ENCODE data around the gene FLT1.

The FLT1 gene

DNA sequence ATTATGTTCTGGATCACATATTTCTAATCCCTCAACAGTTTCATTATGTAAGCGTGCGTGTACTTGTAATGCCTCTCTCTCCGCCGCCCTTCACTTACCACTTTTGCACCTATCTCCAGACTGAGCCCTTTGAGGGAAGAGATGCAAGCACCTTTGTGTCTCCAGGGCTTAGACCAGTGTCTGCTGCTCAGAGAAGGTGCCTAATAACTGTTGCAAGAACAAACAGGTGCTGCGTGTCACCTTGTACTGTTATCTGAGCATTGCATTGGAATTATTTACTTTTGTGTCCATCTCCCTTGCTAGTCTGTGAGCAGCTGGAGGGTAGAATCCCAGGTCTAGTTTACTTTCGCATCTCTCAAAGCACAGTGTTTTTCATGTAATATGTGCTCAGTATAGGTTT, 156.2 kb downstream of the FLT1 start:
- no peak for DNase-seq (ENCODE audit: low read depth)
- TF ChIP-seq, protein P1, sequence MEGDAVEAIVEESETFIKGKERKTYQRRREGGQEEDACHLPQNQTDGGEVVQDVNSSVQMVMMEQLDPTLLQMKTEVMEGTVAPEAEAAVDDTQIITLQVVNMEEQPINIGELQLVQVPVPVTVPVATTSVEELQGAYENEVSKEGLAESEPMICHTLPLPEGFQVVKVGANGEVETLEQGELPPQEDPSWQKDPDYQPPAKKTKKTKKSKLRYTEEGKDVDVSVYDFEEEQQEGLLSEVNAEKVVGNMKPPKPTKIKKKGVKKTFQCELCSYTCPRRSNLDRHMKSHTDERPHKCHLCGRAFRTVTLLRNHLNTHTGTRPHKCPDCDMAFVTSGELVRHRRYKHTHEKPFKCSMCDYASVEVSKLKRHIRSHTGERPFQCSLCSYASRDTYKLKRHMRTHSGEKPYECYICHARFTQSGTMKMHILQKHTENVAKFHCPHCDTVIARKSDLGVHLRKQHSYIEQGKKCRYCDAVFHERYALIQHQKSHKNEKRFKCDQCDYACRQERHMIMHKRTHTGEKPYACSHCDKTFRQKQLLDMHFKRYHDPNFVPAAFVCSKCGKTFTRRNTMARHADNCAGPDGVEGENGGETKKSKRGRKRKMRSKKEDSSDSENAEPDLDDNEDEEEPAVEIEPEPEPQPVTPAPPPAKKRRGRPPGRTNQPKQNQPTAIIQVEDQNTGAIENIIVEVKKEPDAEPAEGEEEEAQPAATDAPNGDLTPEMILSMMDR (conservative IDR thresholded peaks at IDR 0.05; ENCODE audit: low read depth, low read length), result no peak
- H3K4me3 ChIP-seq (ENCODE audit: low read length), result no peak overlapping the region

DNA sequence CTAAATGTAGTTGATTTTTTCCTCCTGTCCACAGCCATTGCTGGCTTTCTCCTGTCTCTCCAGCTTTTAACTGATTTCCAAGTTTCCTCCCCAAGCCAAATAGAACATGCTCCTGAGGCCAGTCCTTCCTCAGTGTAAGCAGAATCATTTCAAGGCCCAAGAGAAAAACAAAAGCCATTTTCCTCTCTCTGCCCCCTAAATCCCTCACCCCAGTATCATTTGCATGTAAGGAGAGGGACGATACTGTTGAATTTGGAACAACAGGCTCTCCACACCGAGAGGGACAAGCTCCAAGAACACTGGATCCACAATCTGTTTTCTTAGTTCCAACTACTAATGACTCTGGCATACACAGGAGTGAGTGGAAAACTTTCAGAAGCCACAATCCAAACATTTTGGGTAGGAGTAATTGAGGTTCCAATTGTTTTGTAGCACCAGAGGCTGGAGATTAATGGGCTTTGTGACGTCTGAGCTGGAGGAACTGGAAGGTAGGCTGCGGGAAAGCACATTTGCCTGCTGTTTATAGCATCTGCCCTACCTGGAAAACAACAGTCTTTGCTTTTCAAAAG, 156.8 kb downstream of the FLT1 start:
- TF ChIP-seq, protein P1 (conservative IDR thresholded peaks at IDR 0.05; ENCODE audit: low read depth, low read length), result no peak
- no peak for DNase-seq (ENCODE audit: low read depth)
- H3K4me3 ChIP-seq (ENCODE audit: low read length), result no peak overlapping the region

DNA sequence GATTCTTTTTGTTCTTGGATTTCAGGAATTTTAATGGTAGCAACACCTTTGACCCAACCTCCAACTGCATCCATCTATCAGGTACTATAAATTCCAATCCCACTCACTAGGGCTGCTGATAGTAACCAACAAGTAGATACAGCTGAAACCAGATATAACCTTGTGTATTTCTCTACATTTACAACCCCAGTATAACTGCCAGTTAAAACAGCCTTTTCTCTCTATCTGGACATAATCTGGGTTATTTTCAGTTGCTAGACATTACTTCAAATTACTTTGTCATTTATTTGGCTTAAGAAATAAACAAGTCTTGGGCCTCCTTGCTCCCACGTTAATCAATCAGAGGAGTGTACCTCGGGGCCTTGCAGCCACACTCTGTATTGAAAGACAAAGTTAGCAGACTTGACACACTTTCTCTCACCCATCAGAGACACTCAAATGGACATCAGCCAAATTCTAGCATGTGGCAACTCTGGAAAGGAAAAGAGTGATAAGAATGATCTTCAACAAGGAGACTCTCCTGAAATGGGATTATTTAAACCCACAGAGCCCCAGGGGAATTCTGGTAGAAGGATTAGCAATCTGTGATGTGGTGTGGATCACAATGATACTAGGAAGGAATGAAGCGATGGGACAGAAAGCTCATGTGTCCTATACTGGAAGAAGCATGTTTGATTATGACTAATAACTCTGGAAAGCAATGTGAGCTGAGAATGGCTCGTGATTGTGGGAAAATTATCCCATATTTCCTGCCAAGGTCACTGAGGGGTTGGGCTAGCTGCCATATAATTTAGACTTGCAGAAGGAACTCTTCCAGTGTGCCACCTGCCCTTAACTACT, 157.5 kb downstream of the FLT1 start:
- H3K4me3 ChIP-seq (ENCODE audit: low read length), result no peak overlapping the region
- TF ChIP-seq, protein P1 (conservative IDR thresholded peaks at IDR 0.05; ENCODE audit: low read depth, low read length), result no peak
- peak; percentile 15 for DNase-seq (ENCODE audit: low read depth)

- DNase-seq (ENCODE audit: low read depth), result no peak
Measured at GRCh38 chr13:28336193-28336657, 158.7 kb downstream of the FLT1 start.

DNA sequence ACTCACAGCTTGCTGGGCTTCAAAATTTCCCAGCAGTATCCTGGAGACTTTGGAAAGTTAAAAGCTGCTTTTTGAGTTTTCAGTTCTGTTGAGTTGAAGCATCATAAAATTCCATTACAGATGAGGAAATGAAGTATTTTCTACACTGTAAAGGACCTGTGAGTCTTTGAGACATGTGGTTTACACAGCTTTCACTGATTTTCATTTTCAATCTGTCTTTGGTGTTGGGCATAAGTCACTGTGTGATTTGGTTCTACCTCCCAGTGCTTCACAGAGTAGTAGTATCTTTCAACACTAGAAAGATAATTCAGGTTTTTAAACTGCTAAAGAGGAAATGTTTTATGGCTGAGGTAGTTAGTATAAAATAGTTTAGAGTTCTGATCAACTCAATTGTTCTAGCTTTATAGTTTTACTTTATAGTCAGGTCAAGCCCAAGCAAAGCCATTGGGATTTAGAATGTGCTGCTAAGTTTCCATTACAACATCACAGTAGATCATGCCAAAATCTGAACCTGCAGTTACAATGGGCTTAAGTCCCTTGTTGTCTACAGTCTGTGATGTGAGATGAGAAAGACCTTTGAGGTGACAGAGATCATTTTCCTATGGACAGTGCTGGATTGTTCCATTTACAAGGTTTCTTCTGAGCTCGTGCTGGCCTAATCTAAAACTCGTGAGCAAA, 161.6 kb downstream of the FLT1 start:
- no peak overlapping the region for H3K4me3 ChIP-seq (ENCODE audit: low read length)
- TF ChIP-seq, protein P1 (conservative IDR thresholded peaks at IDR 0.05; ENCODE audit: low read depth, low read length), result no peak

More at GRCh38 chr13:28336193-28336657, 158.7 kb downstream of the FLT1 start:
- TF ChIP-seq, protein P1 (conservative IDR thresholded peaks at IDR 0.05; ENCODE audit: low read depth, low read length), result no peak
- H3K4me3 ChIP-seq (ENCODE audit: low read length), result no peak overlapping the region

GRCh38 chr13:28329395-28330158, 165.4 kb downstream of the FLT1 start:
- H3K4me3 ChIP-seq (ENCODE audit: low read length), result no peak overlapping the region
- no peak for DNase-seq (ENCODE audit: low read depth)
- TF ChIP-seq, protein P1 (conservative IDR thresholded peaks at IDR 0.05; ENCODE audit: low read depth, low read length), result no peak

More for the DNA sequence above, 161.6 kb downstream of the FLT1 start:
- no peak for DNase-seq (ENCODE audit: low read depth)
